Keratinocyte (primary cell): ENCODE results near the gene PRKAB2. TPM values are rescaled to one million over a fixed set of nuclear protein-coding genes. Genes with fewer than 3 reads are reported as not detected.

ENCODE experiments used
- DNase-seq: peaks from one replicate; pipeline ENCODE4 v3.0.0-alpha.2; 2011; ENCODE audit warnings: low read depth, missing footprints, low spot score
- FAIRE-seq: peaks from 2 replicates; lab custom pipeline; 2011; peaks lifted over from hg19 to GRCh38; lab: Jason Lieb, UNC
- H2AFZ ChIP-seq: 2 replicates; pipeline ENCODE4 v1.6.0; 2012; ENCODE audit warnings: low read length, control low read depth, inconsistent platforms; ENCODE audit not compliant: control insufficient read depth
- H3K27ac ChIP-seq: 2 replicates; pipeline ENCODE4 v1.5.1; 2011; ENCODE audit warnings: low read length; ENCODE audit not compliant: control insufficient read depth, insufficient read depth
- H3K27me3 ChIP-seq: 3 replicates; pipeline ENCODE4 v1.6.0; 2011; ENCODE audit warnings: low read length; ENCODE audit not compliant: control insufficient read depth, insufficient read depth; ENCODE audit errors: extremely low read depth
- H3K36me3 ChIP-seq, 2 experiments: 2 replicates in 1 of 2; 3 replicates in 1 of 2; pipeline ENCODE4 v1.5.1; 2011; ENCODE audit warnings: low read length in 2 of 2, mild to moderate bottlenecking in 1 of 2; ENCODE audit not compliant: control insufficient read depth in 2 of 2, insufficient read depth in 2 of 2; ENCODE audit errors: extremely low read depth in 1 of 2
- H3K4me1 ChIP-seq: 3 replicates; pipeline ENCODE4 v1.5.1; 2011; ENCODE audit warnings: low read length; ENCODE audit not compliant: control insufficient read depth, insufficient read depth; ENCODE audit errors: extremely low read depth
- H3K4me2 ChIP-seq: 3 replicates; pipeline ENCODE4 v1.6.0; 2011; ENCODE audit warnings: low read depth, low read length; ENCODE audit not compliant: control insufficient read depth, insufficient read depth; ENCODE audit errors: extremely low read depth
- H3K4me3 ChIP-seq, 3 experiments: fragments of 200-600 bp in 1 of 3; sonication (generic) in 1 of 3; 2 replicates in 2 of 3; 3 replicates in 1 of 3; pipeline ENCODE4 v1.5.1; 2011 to 2016; ENCODE audit warnings: low read length in 3 of 3, mild to moderate bottlenecking in 3 of 3, control low read depth in 2 of 3, inconsistent platforms in 1 of 3, low read depth in 1 of 3, mixed read lengths in 1 of 3, mixed run types in 1 of 3, moderate library complexity in 1 of 3; ENCODE audit not compliant: control insufficient read depth in 2 of 3, insufficient read depth in 2 of 3; ENCODE audit errors: extremely low read depth in 1 of 3
- H3K79me2 ChIP-seq: 2 replicates; pipeline ENCODE4 v1.6.0; 2012; ENCODE audit warnings: low read length; ENCODE audit not compliant: control insufficient read depth, insufficient read depth
- H3K9ac ChIP-seq: 3 replicates; pipeline ENCODE4 v1.6.0; 2011; ENCODE audit warnings: low read length; ENCODE audit not compliant: control insufficient read depth, insufficient read depth; ENCODE audit errors: extremely low read depth
- H3K9me1 ChIP-seq: 3 replicates; pipeline ENCODE4 v1.6.0; 2011; ENCODE audit warnings: low read length; ENCODE audit not compliant: control insufficient read depth, insufficient read depth; ENCODE audit errors: extremely low read depth
- H3K9me3 ChIP-seq: 2 replicates; pipeline ENCODE4 v1.5.1; 2012; ENCODE audit warnings: low read depth, low read length; ENCODE audit not compliant: control insufficient read depth
- H4K20me1 ChIP-seq: 3 replicates; pipeline ENCODE4 v1.6.0; 2011; ENCODE audit warnings: low read length; ENCODE audit not compliant: control insufficient read depth, insufficient read depth; ENCODE audit errors: extremely low read depth
- CTCF ChIP-seq, 3 experiments: IDR thresholded peaks in 1 of 3; conservative IDR thresholded peaks in 1 of 3; optimal IDR thresholded peaks in 1 of 3; 2 replicates in 2 of 3; 3 replicates in 1 of 3; pipeline versions ENCODE3 to v1.5.1; 2011; ENCODE audit warnings: low read length in 3 of 3, mild to moderate bottlenecking in 3 of 3, moderate library complexity in 2 of 3, control low read depth in 1 of 3, inconsistent platforms in 1 of 3; ENCODE audit not compliant: insufficient read depth in 2 of 3; ENCODE audit errors: extremely low read depth in 1 of 3
- EZH2 ChIP-seq: IDR thresholded peaks from one replicate; pipeline ENCODE4 v1.6.1; 2012; ENCODE audit warnings: inconsistent platforms, mild to moderate bottlenecking, low read length, moderate library complexity
- dilution Hi-C: fragments of 300-500 bp; cut with MboI; formaldehyde crosslinking; loops from one replicate; pipeline ENCODE4 v1.7.0; 2020; ENCODE audit warnings: low sequenced_read_pairs; ENCODE audit not compliant: extremely low pct_ligation_motif_present
- polyA plus RNA-seq, 5 experiments: library from polyadenylated mRNA; depleted of rRNA in 3 of 5; stranded (reverse) in 3 of 5; stranded (forward) in 1 of 5; unstranded in 1 of 5; fragments of >200 nt; gene quantifications; 1 replicate in 1 of 5; 2 replicates in 3 of 5; 3 replicates in 1 of 5; pipeline versions ENCODE4 v1.2.1 to v1.2.3, GENCODE V29; 2011 to 2012; ENCODE audit warnings: missing spikeins in 2 of 5, low read depth in 1 of 5, low replicate concordance in 1 of 5

Gene PRKAB2
- polyA plus RNA-seq, 1 donor (not counting 4 experiments of a cell fraction or from before 2014, with no cell fraction given), result 39.9 TPM

- H3K9me1 ChIP-seq, result no peaks in the 10 kb centered on the region
- H3K27ac ChIP-seq, result no peak overlapping the region
- no peak for DNase-seq
- no peak overlapping the region for H3K4me2 ChIP-seq
- H4K20me1 ChIP-seq, result no peaks in the 10 kb centered on the region
- H3K9me3 ChIP-seq, result no peaks in the 10 kb centered on the region
- FAIRE-seq, result no peak
- H3K36me3 ChIP-seq, result no peaks in the 10 kb centered on the region
- TF ChIP-seq CTCF (optimal IDR thresholded peaks at IDR 0.05 in 1 of 3, IDR thresholded peaks at IDR 0.05 in 1 of 3, conservative IDR thresholded peaks at IDR 0.05 in 1 of 3; ENCODE audit: extremely low read depth in 1 of 3, insufficient read depth in 2 of 3, low read length in 3 of 3), result no peak
- no peak for TF ChIP-seq EZH2
- no peaks in the 10 kb centered on the region for H3K79me2 ChIP-seq
- H3K4me1 ChIP-seq, result no peaks in the 10 kb centered on the region
- H3K4me3 ChIP-seq, result no peak overlapping the region
- H3K27me3 ChIP-seq, result no peaks in the 10 kb centered on the region
- H3K9ac ChIP-seq, result no peak overlapping the region
- no peak overlapping the region for H2AFZ ChIP-seq
- dilution Hi-C loops, result no loop called here
Measured at GRCh38 chr1:147215540-147215916, 43.3 kb upstream of the PRKAB2 start.

- no peak for FAIRE-seq
- Histone ChIP-seq H3K36me3 (no peaks in the 10 kb centered on the region), H3K27ac (no peak overlapping the region), H3K79me2 (no peaks in the 10 kb centered on the region), H3K9me1 (no peaks in the 10 kb centered on the region), H3K9ac (no peak overlapping the region), H3K4me3 (no peak overlapping the region), H2AFZ (no peak overlapping the region), H3K27me3 (no peaks in the 10 kb centered on the region), H3K9me3 (no peaks in the 10 kb centered on the region), H4K20me1 (no peaks in the 10 kb centered on the region), H3K4me1 (no peaks in the 10 kb centered on the region), H3K4me2 (no peak overlapping the region)
- dilution Hi-C loops, result no loop called here
- TF ChIP-seq EZH2 (no peak), CTCF (optimal IDR thresholded peaks at IDR 0.05 in 1 of 3, IDR thresholded peaks at IDR 0.05 in 1 of 3, conservative IDR thresholded peaks at IDR 0.05 in 1 of 3; ENCODE audit: extremely low read depth in 1 of 3, insufficient read depth in 2 of 3, low read length in 3 of 3) (no peak)
- no peak for DNase-seq
Measured at GRCh38 chr1:147214842-147215539, 42.7 kb upstream of the PRKAB2 start.
